ENCODE data around the gene NEU3. TPM values are rescaled to one million over a fixed set of nuclear protein-coding genes. Genes with fewer than 3 reads are reported as not detected.

The NEU3 gene, protein sequence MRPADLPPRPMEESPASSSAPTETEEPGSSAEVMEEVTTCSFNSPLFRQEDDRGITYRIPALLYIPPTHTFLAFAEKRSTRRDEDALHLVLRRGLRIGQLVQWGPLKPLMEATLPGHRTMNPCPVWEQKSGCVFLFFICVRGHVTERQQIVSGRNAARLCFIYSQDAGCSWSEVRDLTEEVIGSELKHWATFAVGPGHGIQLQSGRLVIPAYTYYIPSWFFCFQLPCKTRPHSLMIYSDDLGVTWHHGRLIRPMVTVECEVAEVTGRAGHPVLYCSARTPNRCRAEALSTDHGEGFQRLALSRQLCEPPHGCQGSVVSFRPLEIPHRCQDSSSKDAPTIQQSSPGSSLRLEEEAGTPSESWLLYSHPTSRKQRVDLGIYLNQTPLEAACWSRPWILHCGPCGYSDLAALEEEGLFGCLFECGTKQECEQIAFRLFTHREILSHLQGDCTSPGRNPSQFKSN
- 3.0 and 3.5 TPM in 2 replicates for total RNA-seq

DNA sequence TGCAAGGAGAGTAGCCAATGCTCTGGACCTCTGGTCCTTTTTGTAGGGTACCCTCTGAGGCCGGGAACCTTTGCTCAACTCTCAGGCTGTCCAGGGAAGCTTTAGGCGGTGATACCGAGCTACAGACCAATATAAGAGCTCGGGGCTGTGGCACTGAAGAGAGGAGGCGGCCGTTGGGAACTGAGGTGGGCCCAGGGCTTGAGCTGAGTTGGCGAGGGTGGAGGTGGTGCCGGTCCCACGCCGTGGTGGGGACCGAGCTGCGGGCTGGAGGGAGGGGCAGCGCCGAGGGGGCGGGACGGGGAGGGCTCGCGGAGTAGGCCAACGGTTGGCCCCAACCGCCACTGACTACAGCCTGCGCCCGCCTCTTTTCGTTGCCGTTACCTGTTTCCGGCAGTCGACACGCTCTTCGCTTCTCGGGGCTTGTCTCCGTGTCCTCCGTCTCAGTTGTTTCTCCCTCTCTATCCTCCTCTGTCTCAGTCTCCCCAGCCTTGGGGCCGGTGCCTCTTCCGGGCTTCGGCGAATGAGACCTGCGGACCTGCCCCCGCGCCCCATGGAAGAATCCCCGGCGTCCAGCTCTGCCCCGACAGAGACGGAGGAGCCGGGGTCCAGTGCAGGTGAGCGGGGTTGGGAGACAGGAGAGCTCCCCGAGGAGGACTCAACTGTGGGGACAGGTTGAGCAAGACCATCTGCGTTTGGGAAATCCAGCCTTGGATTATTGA is at the start of gene NEU3:
TSS of gene NEU3 (plus strand) at position 393 of the 719 bp plus-strand sequence. CDS start at position 521, 128 bp downstream.

DNA sequence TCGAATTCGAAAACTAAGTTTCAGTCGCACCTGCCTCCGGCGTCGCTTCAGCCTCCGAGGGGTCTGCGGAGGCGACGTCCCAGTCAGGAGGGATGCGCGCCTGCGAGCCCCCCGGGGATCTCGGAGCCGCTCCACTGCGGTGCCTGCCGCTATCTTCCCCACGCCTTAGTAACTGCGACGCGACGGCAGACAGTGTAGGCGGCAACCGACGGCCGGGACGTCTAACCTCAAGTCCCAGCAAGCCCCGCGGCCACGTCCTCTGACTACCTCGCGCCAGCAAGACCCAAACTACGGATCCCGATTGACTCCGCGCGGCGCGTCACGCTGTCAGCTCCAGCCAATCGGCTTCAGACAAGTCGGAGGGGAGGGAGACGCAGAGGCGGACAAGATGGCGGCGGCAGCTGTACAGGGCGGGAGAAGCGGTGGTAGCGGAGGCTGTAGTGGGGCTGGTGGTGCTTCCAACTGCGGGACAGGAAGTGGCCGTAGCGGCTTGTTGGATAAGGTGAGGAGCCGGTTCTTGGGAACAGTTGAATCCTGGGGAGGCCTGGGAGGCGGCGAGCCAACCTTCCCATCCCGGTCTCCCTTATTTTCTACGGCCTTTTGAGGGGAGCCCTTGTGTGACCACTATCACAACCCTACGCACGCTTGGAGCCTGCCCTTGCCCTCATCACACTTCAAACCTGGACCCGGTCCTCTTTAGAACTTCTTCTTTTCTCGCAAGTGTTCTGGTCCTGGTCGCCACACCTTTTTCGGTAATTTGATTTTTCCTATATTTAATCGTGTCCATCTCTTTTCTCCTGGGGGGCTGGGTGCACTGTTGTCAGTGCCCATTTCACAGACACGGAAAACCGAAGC is 39.6 kb upstream of the NEU3 start, which contains the start of the genes SPCS2 and XRRA1:
TSS of gene SPCS2 (plus strand) at position 369 of the 855 bp plus-strand sequence. CDS start at position 389, 20 bp downstream.
TSS of gene XRRA1 (minus strand) at position 194 of the 855 bp plus-strand sequence. CDS start 8,213 bp downstream, outside the sequence.

Other genes with a start within 250 kb of the NEU3 start
- gene RNF169, start 240.1 kb upstream of the NEU3 start, total RNA-seq: 19.4 and 20.0 TPM in 2 replicates
- 3.2 and 4.7 TPM in 2 replicates for gene XRRA1, start 39.8 kb upstream of the NEU3 start, total RNA-seq
- 30.4 and 43.7 TPM in 2 replicates for gene SPCS2, start 39.7 kb upstream of the NEU3 start, total RNA-seq
- not detected in 2 replicates for gene OR2AT4, start 107.9 kb downstream of the NEU3 start, total RNA-seq
- 0.15 and 0.60 TPM in 2 replicates for gene SLCO2B1, start 162.2 kb downstream of the NEU3 start, total RNA-seq